NCI-H82 treated with DMSO at 0.1 percent for 48 hours (cell line): ENCODE results near the gene CMTM8.

Experiments used
- DNase-seq: peaks from one replicate; lab custom pipeline; 2025; ENCODE audit not compliant: unreplicated experiment; lab: John Stamatoyannopoulos, UW

Gene CMTM8

GRCh38 chr3:32276279-32276841, 37.9 kb downstream of the CMTM8 start:
- DNase-seq, result no peak

GRCh38 chr3:32278714-32279113, 40.2 kb downstream of the CMTM8 start:
- no peak for DNase-seq

- DNase-seq, result no peak
Measured at GRCh38 chr3:32280262-32280910, 41.9 kb downstream of the CMTM8 start.

DNA sequence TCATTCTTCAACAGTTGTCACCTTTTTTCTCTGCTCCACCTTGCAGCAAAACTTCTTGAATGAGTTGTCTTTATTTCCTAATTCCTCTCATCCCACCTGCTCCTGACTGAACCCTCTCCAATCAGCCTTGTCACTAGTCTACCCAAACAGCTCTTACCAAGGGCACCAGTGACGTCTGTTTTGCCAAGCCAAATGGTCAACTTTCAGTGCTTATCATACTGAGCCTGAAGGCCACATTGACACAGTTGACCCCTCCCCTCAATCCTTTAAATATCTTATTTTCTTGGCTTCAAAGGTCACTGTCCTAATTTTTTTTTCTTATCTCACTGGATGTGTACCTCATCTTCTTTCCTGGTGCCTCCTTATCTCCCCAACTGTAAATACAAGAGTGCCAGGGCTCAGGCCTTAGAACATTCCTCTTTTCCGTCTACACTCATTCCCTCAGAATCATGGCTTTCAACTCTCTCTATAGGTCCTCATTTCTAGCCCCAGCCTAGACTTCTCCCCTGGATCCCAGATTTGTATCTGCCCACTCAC, 43.2 kb downstream of the CMTM8 start:
- DNase-seq, result no peak

DNA sequence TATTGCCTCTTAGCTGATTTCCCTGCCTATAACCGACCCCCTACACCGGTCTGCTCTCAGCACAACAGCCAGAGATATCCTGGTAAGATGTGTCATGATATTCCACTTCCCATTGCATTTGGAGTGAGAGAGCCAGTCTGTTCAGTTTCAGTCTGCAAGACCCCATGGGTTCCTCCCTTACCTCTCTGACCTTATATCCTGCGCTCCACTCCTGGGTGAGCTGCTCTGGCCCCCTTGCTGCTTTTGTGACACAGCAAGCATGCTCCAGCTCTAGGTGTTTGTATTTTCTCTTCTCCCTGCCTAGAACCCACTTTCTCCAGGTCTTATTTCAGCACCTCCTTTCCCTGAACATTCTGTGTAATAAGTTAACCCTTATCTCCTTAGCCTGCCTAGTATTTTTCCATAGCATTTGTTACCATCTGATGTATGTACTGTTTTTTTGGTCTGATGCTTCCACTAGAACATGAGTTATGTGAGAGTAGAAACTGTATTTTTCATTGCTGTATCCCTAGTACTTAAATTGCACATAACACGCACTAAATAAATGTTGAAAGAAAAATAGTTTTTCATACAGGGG, 44.2 kb downstream of the CMTM8 start:
- DNase-seq, result no peak

DNA sequence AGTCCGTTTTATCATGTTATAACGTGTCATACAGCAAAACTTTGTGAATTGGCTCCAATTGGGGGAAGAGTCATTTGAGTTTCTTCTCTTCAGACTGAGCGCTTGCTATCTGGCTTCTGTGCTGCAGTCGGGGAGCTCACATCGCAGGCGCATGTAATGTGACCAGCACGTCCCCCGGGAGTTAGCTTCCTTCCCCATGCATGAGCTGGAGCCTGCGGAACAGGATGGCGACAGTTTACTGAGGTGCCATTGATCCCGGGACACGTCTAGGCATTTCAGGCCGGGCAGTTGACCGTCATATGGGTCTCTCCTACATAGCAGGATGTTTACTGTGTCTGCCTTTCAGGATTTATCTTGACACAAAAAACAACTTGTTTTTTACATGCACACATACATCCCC, 44.8 kb downstream of the CMTM8 start:
- DNase-seq, result no peak

DNA sequence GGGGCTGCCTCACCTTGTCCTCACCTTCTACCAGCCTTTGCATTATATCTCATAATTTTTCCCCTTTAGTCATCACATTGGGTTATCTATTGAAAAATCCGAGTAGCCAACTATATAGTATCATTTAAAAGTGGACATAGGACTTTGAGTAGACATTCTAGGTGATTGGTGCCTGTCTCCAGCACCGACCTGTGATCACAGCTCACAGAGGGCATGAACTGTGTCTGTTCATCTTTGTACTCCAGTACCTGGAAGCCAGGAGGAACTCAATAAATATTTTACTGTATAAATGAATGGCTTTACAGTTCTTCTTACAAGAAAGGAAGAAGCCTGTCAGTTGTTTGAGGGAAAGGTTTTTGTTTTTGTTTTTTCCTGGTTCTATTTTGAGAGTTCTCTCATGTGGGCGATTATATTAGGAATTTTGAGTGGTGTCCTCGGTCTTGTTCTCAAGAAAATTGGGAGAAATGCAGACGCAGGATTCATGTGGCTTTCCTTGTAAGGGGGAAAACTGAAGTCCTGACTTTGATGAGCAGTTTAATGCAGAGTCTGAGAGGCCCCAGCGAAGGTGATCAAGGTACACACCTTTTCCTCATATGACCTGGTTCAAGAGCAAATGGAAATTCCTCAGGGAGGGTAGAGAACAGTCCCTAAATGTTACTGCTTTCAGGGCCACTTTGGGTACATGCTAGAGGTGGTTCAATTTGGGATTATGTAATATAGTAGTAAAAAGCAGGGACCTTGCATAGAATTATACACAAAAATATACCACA, 46.1 kb downstream of the CMTM8 start:
- no peak for DNase-seq

DNA sequence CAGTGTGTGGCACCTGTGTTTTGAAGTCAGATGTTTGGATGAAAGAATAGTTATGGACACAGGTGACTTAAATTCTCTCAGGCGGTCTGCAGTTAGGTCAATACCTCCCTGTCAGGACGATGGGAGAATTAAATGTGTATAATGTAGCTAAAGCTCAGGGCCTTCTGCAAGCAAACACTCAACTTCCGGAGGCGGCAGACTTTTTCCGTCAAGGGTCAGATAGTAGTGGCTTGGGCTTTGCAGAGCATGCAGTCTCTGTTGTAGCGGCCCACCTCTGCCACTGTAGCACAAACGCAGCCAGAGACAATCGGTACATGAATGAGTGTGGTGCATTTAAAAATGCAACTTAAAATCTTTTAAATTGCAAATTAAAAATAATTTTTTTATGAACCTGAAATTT, 47.4 kb downstream of the CMTM8 start:
- DNase-seq, result no peak

DNA sequence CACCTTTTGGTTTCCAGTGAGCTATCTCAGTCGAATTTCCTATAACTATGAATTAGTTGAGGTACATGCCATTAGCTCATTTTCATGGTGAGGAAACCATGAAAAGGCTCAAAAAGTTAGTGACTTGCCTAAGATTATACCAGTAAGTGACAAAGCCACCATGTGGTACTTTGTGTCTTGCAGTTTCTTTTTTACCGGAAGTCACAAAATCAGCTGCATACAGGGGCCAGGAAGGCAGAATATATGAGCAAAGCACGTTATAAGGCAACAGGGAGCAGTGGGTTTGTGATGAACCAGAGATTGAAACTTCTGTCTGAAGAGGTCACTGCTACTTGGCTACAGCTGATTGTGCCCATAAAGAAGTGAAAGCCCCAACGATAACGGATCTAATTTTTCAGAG, 50.3 kb downstream of the CMTM8 start:
- DNase-seq, result no peak

DNA sequence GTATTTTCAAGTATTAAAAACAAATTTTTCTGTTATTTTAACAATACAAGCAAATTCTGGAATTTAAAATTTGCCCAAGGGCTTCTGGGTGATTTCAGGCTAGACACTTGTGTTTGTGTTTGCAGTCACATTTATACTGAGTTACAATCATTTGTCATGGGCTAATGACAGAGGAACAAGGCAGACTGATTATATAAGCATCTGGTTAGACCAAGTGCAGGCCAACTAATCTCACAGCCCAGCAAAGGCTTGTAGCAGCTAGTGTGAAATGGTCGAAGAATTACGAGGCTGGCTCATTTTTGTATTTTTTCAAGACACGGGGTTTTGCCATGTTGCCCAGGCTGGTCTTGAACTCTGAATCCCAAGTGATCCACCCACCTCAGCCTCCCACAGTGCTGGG, 52.1 kb downstream of the CMTM8 start:
- DNase-seq, result no peak

DNA sequence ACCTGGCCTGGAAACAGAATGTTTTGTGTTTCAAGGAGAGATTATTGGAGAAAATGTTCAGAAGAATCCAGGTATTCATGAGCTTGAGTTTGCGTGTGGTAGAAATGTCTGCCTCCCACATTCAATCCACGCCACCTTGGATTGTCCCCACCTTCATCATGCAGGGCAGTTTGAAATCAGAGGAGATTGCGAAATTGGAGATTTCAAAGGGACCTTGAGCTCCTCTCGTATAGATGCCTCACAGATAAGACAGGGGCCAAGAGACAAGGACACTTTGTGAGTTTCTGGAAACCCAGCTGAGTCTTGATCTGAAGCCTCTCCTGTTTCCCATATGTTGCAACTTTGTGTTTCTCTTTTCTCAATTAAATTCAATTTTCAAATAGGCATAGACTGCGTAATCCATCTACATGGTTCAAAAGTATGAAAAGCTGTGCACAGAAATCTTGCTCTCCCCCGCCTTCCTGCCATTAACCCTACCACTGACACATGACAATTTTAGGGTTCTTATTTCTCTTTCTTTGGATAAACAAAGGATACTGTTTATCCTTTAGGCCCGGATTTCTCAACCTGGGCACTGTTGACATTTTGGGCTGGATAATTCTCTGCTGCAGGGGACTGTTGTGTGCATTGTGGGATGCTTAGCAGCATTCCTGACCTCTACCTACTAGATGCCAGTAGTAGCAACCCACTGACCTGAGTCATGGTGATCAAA, 53.8 kb downstream of the CMTM8 start:
- no peak for DNase-seq

DNA sequence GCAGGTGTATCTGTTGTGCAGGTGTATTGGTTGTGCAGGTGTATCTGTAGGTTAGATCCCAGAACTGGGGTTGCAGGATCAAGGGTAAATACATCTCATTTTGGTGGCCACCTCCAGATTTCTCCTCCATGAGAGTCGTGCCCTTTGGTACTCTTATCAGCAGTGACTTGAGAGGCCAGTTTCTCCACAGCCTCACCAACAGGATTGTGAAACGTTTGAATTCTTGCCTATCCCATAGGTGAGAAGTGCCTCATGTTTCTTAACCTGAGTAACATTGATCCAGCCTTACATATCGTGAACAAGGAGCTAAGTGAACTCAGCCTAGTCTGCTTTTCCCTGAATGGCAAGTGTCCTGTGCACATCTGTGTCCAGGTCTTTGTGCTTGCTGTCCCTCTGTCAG, 55.4 kb downstream of the CMTM8 start:
- DNase-seq, result no peak

DNA sequence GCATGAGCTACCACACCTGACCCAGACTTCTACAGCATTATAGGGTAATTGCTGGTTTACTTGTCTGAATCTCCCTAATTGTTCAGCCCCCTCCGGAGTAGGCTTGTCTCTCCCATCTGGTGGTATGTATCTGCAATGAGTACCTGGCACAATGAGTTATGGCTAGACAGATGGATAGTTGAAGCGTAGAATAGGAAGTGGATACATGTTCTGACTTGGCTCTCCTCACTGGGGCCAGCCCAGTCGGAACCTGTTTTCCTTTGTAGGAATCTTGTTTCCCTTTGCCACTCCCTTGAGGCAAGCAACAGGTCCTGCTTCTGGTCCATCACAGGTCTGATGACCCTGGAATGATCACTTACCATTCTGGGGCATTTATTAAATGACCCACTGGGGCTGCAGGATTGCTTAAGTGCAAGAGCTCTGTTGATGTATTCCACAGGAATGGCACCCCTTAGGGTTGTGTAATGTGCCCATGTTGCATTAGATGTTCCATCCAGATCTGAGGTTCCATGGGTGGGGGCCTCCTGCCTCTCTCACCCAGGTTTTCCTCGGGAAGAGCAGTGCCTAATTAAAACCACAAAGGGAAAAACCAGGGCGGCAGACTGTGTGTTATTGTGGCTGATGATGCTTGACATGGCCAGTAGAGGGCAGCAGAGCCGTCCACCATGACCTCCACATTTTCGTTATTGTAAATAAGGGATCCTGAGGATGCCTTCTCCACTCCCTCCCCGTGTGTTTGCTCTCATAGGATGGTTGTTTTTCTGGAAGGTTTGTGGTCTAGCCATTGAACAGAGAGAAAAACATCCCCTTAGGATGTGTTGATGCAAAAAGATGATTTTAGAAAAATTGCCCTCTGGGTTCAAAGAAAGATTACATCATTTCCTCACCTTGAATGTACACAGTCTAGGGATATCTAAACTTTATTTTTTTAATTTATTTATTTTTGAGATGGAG, 58.0 kb downstream of the CMTM8 start:
- DNase-seq, result peak; percentile 19

DNA sequence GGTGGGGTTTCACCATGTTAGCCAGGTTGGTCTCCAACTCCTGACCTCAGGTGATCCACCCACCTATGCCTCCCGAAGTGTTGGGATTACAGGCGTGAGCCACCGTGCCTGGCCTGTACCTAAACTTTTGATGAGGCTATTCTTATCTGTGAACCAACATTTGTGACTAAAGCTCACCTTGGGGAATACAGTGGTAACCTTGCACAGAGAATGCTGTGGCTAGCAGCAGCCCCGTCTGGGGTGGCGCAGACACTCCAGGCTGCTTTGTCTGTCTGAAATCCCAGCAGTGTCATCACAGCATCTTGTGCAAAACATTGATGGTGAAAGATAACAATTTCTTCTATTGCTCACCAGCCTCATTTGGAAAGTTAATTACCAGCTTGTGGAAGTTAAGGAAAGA, 58.9 kb downstream of the CMTM8 start:
- no peak for DNase-seq

GRCh38 chr3:32301426-32301825, 62.9 kb downstream of the CMTM8 start:
- no peak for DNase-seq

GRCh38 chr3:32302601-32303398, 64.3 kb downstream of the CMTM8 start:
- no peak for DNase-seq

DNA sequence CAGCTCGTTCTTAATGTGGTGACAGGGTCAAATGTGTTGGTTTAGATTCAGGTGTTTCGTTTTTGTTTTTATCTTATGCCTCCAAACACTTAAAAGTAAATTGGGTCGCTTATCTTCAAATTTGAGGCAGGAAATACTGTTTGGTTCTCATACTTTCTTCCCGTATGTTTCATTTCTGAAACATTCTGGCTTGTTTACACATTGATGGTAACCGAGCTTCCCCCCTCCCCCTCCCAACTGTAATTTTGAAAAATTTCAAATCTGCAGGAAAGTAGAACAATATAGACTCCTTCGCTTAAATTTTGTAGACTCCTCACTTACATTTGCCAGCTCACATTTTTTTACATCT, 64.9 kb downstream of the CMTM8 start:
- DNase-seq, result no peak

GRCh38 chr3:32303977-32304881, 65.7 kb downstream of the CMTM8 start:
- DNase-seq, result no peak
